ENCODE results near the gene STK32C.

The STK32C gene

GRCh38 chr10:132210766-132211165, 97.0 kb downstream of the STK32C start:
- TF ChIP-seq ZFP30 (CRISPR knock-in tag; IDR thresholded peaks at IDR 0.05) (no peak), PATZ1 (CRISPR knock-in tag; IDR thresholded peaks at IDR 0.05; ENCODE audit: borderline replicate concordance) (no peak), TCF4 (CRISPR knock-in tag; IDR thresholded peaks at IDR 0.05; ENCODE audit: borderline replicate concordance) (no peak), ZFP3 (CRISPR knock-in tag; IDR thresholded peaks at IDR 0.05) (no peak), ZNF8 (CRISPR knock-in tag; IDR thresholded peaks at IDR 0.05) (no peak), RARB (CRISPR knock-in tag; IDR thresholded peaks at IDR 0.05) (no peak), ISL1 (CRISPR knock-in tag; IDR thresholded peaks at IDR 0.05) (no peak), OSR1 (CRISPR knock-in tag; IDR thresholded peaks at IDR 0.05) (no peak)
- TF ChIP-seq, protein P1, sequence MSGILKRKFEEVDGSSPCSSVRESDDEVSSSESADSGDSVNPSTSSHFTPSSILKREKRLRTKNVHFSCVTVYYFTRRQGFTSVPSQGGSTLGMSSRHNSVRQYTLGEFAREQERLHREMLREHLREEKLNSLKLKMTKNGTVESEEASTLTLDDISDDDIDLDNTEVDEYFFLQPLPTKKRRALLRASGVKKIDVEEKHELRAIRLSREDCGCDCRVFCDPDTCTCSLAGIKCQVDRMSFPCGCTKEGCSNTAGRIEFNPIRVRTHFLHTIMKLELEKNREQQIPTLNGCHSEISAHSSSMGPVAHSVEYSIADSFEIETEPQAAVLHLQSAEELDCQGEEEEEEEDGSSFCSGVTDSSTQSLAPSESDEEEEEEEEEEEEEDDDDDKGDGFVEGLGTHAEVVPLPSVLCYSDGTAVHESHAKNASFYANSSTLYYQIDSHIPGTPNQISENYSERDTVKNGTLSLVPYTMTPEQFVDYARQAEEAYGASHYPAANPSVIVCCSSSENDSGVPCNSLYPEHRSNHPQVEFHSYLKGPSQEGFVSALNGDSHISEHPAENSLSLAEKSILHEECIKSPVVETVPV (CRISPR knock-in tag; IDR thresholded peaks at IDR 0.05): no peak

DNA sequence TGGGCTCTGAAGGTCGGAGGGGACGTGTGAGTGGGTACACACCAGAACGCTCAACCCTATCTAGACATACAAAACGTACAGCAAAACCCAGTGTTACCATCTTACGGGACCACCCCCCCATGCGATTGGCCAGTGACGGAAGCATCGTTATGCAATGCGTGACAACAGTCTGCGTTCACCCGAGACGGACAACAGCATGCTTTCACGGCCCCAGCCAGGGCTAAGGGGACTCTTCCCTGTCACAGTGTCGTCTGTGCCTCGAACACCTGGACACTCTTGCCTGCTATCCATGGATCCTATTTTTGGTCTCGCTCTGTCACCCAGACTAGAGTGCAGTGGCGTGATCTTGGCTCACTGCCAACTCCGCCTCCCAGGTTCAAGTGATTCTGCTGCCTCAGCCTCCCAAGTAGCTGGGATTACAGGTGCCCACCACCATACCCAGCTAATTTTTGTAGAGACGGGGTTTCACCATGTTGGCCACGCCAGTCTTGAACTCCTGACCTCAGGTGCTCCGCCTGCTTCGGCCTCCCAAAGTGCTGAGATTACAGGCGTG, 97.7 kb downstream of the STK32C start:
- ATAC-seq: no peak
- TF ChIP-seq, protein P2, sequence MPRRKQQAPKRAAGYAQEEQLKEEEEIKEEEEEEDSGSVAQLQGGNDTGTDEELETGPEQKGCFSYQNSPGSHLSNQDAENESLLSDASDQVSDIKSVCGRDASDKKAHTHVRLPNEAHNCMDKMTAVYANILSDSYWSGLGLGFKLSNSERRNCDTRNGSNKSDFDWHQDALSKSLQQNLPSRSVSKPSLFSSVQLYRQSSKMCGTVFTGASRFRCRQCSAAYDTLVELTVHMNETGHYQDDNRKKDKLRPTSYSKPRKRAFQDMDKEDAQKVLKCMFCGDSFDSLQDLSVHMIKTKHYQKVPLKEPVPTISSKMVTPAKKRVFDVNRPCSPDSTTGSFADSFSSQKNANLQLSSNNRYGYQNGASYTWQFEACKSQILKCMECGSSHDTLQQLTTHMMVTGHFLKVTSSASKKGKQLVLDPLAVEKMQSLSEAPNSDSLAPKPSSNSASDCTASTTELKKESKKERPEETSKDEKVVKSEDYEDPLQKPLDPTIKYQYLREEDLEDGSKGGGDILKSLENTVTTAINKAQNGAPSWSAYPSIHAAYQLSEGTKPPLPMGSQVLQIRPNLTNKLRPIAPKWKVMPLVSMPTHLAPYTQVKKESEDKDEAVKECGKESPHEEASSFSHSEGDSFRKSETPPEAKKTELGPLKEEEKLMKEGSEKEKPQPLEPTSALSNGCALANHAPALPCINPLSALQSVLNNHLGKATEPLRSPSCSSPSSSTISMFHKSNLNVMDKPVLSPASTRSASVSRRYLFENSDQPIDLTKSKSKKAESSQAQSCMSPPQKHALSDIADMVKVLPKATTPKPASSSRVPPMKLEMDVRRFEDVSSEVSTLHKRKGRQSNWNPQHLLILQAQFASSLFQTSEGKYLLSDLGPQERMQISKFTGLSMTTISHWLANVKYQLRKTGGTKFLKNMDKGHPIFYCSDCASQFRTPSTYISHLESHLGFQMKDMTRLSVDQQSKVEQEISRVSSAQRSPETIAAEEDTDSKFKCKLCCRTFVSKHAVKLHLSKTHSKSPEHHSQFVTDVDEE (CRISPR knock-in tag; IDR thresholded peaks at IDR 0.05): no peak
- TF ChIP-seq ZNF565 (CRISPR knock-in tag; conservative IDR thresholded peaks at IDR 0.05; ENCODE audit: low read depth) (no peak), TCF4 (CRISPR knock-in tag; IDR thresholded peaks at IDR 0.05; ENCODE audit: borderline replicate concordance) (no peak), BACH2 (CRISPR knock-in tag; IDR thresholded peaks at IDR 0.05; ENCODE audit: borderline replicate concordance) (no peak), PATZ1 (CRISPR knock-in tag; IDR thresholded peaks at IDR 0.05; ENCODE audit: borderline replicate concordance) (no peak), PPARA (CRISPR knock-in tag; IDR thresholded peaks at IDR 0.05; ENCODE audit: borderline replicate concordance) (no peak), ZC3H10 (CRISPR knock-in tag; IDR thresholded peaks at IDR 0.05) (no peak), GLIS3 (CRISPR knock-in tag; IDR thresholded peaks at IDR 0.05) (no peak), ESRRG (CRISPR knock-in tag; IDR thresholded peaks at IDR 0.05) (no peak), ZNF8 (CRISPR knock-in tag; IDR thresholded peaks at IDR 0.05) (no peak), ZNF70 (CRISPR knock-in tag; IDR thresholded peaks at IDR 0.05) (no peak), ZFP3 (CRISPR knock-in tag; IDR thresholded peaks at IDR 0.05) (no peak), TOX (CRISPR knock-in tag; IDR thresholded peaks at IDR 0.05; ENCODE audit: borderline replicate concordance) (no peak), ZFP30 (CRISPR knock-in tag; IDR thresholded peaks at IDR 0.05) (no peak), OSR1 (CRISPR knock-in tag; IDR thresholded peaks at IDR 0.05) (no peak), ISL1 (CRISPR knock-in tag; IDR thresholded peaks at IDR 0.05) (no peak), CSDC2 (CRISPR knock-in tag; IDR thresholded peaks at IDR 0.05) (no peak)
- TF ChIP-seq, protein P3, sequence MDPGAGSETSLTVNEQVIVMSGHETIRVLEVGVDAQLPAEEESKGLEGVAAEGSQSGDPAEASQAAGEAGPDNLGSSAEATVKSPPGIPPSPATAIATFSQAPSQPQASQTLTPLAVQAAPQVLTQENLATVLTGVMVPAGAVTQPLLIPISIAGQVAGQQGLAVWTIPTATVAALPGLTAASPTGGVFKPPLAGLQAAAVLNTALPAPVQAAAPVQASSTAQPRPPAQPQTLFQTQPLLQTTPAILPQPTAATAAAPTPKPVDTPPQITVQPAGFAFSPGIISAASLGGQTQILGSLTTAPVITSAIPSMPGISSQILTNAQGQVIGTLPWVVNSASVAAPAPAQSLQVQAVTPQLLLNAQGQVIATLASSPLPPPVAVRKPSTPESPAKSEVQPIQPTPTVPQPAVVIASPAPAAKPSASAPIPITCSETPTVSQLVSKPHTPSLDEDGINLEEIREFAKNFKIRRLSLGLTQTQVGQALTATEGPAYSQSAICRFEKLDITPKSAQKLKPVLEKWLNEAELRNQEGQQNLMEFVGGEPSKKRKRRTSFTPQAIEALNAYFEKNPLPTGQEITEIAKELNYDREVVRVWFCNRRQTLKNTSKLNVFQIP (CRISPR knock-in tag; IDR thresholded peaks at IDR 0.05; ENCODE audit: borderline replicate concordance, low read depth): no peak
- TF ChIP-seq, protein P1 (CRISPR knock-in tag; IDR thresholded peaks at IDR 0.05): no peak
- TF ChIP-seq, protein P4, sequence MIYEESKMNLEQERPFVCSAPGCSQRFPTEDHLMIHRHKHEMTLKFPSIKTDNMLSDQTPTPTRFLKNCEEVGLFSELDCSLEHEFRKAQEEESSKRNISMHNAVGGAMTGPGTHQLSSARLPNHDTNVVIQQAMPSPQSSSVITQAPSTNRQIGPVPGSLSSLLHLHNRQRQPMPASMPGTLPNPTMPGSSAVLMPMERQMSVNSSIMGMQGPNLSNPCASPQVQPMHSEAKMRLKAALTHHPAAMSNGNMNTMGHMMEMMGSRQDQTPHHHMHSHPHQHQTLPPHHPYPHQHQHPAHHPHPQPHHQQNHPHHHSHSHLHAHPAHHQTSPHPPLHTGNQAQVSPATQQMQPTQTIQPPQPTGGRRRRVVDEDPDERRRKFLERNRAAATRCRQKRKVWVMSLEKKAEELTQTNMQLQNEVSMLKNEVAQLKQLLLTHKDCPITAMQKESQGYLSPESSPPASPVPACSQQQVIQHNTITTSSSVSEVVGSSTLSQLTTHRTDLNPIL (CRISPR knock-in tag; IDR thresholded peaks at IDR 0.05; ENCODE audit: low read depth): no peak

More at GRCh38 chr10:132210766-132211165, 97.0 kb downstream of the STK32C start:
- ATAC-seq: no peak

Data from SK-N-SH treated with all-trans-retinoic acid at 6 μM for 48 hours (cell line).